ENCODE measurements around the gene ANGPT4.
"Not testable (repeated sequence)": the region's sequence is repeated elsewhere in the genome, so short reads cannot be mapped to it uniquely, and the experiment has no call there.

ANGPT4 gene

DNA sequence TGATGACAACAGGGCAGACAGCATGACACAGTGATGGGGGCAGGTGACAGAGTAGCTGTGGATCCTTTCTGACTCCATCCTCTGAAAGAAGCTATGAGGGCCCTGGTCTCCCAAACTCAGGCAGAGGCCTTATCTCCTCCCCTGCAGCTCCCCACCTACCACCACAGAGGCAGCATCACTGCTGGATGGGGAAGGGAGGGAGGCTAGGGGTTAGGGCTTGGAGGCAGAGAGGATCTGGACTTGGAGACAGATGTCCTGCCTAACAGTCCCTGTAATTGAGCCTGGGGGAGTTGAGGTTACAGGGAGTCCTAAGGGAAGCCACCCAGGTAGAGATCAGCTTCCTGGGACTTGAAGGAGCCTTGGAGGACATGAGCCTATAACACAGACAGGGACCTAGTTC, 44.7 kb downstream of the ANGPT4 start:
- DNase-seq = no peak

- no peak for DNase-seq
Measured at GRCh38 chr20:870758-871157, 45.4 kb downstream of the ANGPT4 start.

DNA sequence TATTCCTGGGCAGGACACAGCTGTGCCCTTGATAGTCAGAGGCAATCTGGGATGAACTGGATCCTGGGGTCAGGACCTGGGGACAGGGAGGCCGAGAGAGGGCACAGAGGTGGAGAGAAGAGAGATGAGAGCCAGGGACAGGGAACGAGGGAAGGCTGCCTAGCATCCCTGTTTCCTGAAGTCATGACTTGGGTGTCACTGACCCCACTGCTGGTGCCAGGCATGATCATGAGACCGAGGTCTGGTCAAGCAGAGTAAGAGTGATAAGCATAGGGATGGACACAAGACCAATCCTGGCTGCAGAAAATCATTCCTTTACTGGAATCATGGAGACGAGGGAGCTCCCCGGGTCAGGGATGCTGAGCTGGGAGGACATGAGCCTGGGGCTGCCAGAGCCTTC, 46.5 kb downstream of the ANGPT4 start:
- DNase-seq = no peak

- DNase-seq = no peak
Measured at GRCh38 chr20:868279-868678, 47.9 kb downstream of the ANGPT4 start.

DNA sequence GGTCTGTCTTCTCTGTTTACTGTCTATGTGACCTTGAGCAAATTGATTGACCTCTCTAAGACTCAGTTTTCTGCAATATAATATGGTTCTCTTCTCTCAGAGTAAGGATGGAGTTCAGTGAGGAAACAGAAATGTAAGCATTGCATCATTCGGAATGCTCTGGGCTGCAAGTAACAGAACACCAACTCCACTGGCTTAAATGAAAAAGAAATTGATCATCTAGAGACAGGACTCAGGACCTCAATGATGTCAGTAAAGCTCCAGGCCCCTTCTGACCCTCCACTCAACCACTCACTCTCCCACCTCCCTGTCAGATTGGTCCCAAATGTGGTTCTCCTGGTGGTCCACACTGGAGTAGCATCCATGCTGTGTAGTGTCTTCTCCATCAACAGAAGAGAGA, 50.7 kb downstream of the ANGPT4 start:
- no peak for DNase-seq

DNA sequence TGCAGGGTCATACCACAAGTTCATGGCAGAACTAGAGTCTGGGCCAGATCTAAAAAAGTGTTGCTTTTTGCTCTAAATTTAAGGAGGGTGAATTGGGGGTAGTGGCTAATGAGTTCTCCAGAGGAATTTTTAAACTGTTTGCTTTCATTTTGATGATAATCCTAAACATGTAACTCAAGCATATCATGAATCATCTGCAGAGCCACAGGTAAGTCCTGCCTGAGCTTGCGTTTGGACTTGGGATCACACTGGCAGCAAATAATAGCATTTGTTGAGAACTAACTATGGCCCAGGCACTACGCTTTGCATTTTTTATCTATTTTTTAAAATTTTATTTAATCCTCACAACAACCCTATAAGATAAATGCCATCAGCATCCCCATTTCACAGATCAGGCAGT, 55.2 kb downstream of the ANGPT4 start:
- no peak for DNase-seq

DNA sequence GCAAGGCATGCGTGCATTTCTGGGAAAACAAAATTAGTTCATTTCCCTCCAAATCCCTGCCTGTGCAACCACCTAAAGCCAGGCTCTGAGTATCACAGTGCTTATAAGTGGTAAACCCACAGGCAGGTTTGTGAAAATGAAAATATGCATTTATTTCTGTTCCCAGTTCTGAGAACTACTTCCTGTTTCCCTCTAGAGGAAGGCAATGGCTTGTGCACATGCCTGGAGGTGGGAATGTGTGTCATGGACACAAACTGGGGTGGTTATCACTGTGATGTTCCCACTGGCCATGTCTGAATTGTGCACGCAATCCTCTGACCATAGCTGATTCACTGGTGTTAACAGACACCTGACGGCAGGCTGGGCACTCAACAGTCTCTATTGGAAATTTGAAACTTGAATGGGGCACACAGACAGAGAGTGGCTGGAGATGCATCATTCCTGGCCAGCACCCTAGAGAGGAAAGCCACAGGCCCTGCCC, 56.3 kb downstream of the ANGPT4 start:
- no peak for DNase-seq

DNA sequence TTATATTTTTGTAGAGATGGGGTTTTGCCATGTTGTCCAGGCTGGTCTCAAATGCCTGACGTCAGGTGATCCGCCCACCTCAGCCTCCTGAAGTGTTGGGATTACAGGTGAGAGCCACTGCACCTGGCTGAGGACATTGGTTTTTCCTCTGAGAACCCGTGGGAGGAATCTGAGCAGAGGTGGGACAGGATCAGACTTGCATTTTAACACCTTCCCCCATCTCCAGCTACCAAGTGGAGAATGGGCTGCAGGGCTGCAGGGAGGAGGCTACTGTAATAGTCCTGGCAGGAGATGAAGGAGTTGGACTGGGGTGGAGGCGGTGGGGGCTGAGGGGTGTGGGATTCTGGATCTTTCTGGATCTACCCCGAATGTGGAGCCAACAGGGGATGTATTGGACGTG, 58.1 kb downstream of the ANGPT4 start:
- DNase-seq = no peak

- DNase-seq = peak in 1 of 4 experiments; percentile 7
Measured at GRCh38 chr20:856361-856775, 59.8 kb downstream of the ANGPT4 start.

- no peak for DNase-seq
Measured at GRCh38 chr20:855466-856360, 60.4 kb downstream of the ANGPT4 start.

- no peak for DNase-seq
Measured at GRCh38 chr20:854601-855000, 61.5 kb downstream of the ANGPT4 start.

GRCh38 chr20:853406-853996, 62.6 kb downstream of the ANGPT4 start:
- DNase-seq = no peak

DNA sequence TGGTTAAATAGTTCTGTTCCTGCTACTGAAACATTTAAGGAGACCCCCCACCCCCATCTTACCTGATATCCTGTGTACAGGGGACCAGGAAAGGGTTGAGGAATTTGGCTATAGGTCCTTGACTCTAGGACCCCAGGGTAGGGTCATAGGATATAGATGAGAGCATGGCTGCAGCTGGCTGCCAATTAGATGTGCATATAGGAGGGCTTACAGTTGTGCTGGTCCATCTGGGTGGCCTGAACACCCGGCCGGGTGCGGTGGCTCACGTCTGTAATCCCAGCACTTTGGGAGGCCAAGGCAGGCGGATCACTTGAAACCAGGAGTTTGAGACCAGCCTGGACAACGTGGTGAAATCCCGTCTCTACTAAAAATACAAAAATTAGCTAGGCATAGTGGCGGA, 67.4 kb downstream of the ANGPT4 start:
- DNase-seq = not testable (repeated sequence)

GRCh38 chr20:848193-848592, 67.9 kb downstream of the ANGPT4 start:
- no peak for DNase-seq

- peak in 3 of 4 experiments; percentile 13 to 44 (median 37) for DNase-seq
Measured at GRCh38 chr20:846894-847278, 69.2 kb downstream of the ANGPT4 start.

DNA sequence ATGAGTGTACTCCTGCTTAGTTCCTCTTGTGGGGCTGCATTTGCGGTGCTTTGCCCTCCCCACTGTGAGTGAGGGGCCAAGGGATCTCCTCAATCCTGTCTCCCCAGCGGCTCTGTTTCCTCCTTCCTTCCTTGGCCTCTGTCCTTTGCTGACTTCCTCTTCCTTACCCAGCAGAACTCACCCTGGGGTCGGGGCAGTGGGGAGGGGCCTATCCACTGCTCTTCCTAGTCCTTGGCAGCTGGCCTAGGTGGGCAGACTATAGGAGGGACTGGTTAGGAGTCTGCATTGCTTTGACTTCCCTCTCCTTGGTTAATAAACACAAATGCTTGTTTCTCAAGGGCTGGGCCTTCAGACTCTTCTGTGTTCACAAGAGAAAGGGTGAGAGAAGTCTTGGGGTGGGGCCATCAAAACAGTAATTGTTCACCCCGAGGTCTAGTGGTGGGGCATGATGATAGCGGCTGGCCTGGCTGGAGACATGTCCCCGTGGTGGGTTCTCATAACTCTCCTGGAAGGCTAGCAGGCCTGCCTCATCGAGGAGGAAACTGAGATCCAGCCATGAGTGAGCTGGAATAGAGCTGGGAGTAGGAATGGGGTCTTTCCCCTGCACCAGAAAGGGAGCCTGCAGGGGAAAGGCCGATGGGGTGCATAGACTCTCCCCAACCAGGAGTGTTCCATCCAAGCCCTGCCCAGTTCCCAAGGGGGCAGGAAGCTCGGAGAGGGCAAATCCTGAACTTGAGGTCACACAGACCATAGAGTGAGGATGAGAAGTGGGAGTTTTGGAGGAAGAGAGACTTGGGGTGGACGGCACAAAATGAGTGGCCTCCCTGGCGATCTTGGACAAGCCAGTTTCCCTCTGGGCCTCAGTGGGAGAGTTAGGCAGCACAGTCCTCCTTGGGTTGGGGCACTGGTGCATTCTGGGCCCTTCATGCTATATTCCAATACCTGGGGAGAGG, 69.9 kb downstream of the ANGPT4 start:
- DNase-seq = no peak

DNA sequence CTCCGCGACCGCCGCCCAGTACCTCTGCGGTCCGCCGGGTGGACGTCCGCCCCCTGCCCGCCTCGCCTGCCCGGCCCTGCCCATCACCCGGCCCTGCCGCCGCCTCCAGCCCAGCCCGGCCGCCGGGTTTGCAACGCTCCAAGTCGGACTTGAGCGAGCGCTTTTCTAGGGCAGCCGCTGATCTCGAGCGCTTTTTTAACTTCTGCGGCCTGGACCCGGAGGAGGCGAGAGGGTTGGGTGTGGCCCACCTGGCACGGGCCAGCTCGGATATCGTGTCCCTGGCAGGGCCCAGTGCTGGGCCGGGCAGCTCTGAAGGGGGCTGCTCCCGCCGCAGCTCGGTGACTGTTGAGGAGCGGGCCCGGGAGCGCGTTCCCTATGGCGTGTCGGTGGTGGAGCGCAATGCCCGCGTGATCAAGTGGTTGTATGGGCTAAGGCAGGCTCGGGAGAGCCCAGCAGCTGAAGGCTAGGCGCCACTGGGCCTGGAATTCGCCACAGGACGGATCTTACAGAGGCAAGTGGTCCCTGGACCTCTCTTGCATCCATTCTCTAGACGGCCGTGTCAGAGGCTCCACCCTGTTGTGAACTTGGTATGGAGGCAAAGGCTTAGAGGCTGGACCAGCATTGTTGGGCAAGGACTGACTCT, 70.8 kb downstream of the ANGPT4 start:
- no peak for DNase-seq

DNA sequence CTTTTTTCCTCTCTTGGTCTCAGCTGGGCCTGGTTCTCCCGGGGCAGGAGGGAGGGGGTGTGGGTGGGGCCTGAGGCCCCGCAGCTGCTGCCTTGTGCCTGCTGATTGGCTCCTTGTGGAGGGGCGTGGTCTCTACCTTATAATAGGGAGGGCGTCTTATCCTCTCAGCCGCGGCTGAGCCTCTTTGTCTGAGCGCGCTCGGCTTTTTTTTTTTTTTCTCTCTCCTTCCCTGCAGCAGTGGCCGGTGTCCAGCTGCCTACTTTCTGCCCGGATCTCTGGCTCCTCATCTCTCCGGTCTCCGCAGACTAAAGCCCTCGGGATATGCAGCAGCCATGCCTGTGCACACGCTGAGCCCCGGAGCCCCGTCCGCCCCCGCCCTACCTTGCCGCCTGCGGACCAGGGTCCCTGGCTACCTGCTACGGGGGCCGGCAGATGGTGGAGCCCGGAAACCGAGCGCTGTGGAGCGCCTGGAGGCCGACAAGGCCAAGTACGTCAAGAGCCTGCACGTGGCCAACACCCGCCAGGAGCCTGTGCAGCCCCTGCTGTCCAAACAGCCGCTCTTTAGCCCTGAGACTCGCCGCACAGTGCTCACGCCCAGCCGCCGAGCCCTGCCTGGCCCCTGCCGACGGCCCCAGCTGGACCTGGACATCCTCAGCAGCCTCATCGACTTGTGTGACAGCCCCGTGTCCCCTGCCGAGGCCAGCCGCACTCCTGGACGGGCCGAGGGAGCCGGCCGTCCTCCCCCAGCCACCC, 71.5 kb downstream of the ANGPT4 start:
- peak; percentile 58 to 85 (median 68) for DNase-seq

DNA sequence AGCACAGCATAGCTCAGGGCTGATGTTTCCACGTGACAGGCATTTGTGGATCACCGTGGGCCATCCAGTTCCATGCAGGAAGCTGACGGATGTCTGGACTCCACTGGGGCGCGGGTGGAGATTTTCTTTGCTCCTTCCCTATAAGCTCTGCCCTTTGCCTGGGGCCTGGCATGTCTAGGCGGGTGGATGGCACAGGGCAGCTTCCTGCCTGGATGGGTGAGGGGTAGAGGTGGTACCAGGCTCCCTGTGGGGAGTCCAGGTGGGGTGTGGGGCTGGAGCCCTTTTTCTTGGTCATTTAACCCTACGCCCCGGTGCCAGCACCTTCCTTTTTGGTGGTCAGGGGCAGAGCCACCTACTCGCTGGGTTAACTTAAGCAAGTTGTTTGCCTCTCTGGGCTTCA, 72.2 kb downstream of the ANGPT4 start:
- no peak for DNase-seq

DNA sequence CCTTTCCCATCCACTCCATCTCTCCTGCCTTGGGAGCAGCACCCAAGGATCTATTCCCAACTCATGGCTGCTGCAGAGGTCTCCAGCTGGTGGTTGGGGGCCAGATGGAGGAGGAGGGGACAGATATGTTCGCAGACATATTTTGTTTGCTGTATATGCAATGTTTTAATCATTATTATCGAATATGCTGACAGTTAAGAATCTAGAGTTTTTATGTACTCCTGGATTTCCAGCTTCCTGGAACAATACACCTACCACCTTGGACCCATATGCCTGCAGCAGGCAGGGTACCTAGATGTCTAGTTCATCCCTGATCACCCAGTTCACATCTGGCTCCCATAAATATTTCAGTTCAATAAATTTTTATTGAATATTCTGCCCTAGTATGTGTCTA, 73.6 kb downstream of the ANGPT4 start:
- DNase-seq = no peak

- DNase-seq = no peak
Measured at GRCh38 chr20:841568-842546, 74.3 kb downstream of the ANGPT4 start.

Measured in activated naive CD4-positive, alpha-beta T cell (primary cell).